Lower leg skin (tissue), 3 donors: ENCODE data around the gene SAMD3.

ENCODE experiments used
- CTCF ChIP-seq, 3 donors: fragments of 450-650 bp; IDR thresholded peaks; one replicate each; pipeline ENCODE4 v1.5.1; 2016; ENCODE audit warnings: antibody characterized with exemption in 3 of 3, mild to moderate bottlenecking in 3 of 3, moderate library complexity in 2 of 3
- POLR2A ChIP-seq, 2 donors: fragments of 450-650 bp; IDR thresholded peaks; one replicate each; pipeline ENCODE4 v1.6.1; 2016 to 2017; ENCODE audit warnings: antibody characterized with exemption in 2 of 2, mild to moderate bottlenecking in 1 of 2, moderate library complexity in 1 of 2

DNA sequence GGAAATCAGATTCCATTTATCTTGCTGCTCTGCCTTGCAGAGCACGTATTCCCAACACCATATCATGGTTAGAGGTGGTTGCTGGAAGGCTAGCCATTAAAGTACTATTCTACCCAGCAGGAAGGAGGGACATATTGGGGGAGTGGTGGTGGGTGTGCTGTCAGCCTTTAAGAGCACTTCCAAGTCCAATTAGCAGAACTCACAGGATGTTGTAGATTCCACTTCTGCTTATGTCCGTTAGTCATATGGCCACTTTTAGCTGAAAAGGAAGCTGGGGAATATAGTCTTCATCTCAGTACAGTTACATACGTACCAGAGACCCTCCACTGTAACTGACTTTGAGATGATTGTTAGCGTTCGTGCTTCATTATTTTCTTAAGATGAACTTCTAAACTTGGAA is 94.4 kb downstream of the SAMD3 start:
- no peak for TF ChIP-seq CTCF (IDR thresholded peaks at IDR 0.05)
- no peak for TF ChIP-seq POLR2A (IDR thresholded peaks at IDR 0.05)
